Bronchial epithelial cell (primary cell): ENCODE data around the gene TEP1. TPM values are rescaled to one million over a fixed set of nuclear protein-coding genes. Genes with fewer than 3 reads are reported as not detected.

Source experiments
- DNase-seq: peaks from one replicate; pipeline ENCODE4 v3.0.0-alpha.2; 2010; ENCODE audit warnings: low read depth
- FAIRE-seq: peaks from 2 replicates; lab custom pipeline; 2011; peaks lifted over from hg19 to GRCh38; lab: Jason Lieb, UNC
- H3K27me3 ChIP-seq: 2 replicates; pipeline ENCODE4 v1.5.1; 2011; ENCODE audit warnings: low read length; ENCODE audit not compliant: control insufficient read depth, insufficient read depth
- H3K36me3 ChIP-seq: 2 replicates; pipeline ENCODE4 v1.5.1; 2011; ENCODE audit warnings: low read length; ENCODE audit not compliant: control insufficient read depth, insufficient read depth
- H3K4me3 ChIP-seq: 2 replicates; pipeline ENCODE4 v1.5.1; 2011; ENCODE audit warnings: mild to moderate bottlenecking, low read depth, low read length, control low read depth
- CTCF ChIP-seq: IDR thresholded peaks from 2 replicates; pipeline ENCODE4 v1.5.1; 2011; ENCODE audit warnings: mild to moderate bottlenecking, moderate library complexity, low read length, control low read depth, inconsistent platforms; ENCODE audit not compliant: insufficient read depth, severe bottlenecking
- total RNA-seq: library from RNA; depleted of rRNA; stranded (reverse); fragments of >200 nt; gene quantifications from 2 replicates; pipeline ENCODE4 v1.2.1, GENCODE V29; 2014

TEP1 gene
- total RNA-seq, 1 donor from 2014 or later: 9.7 TPM

- H3K27me3 ChIP-seq: no peaks in the 10 kb centered on the region
- no peak overlapping the region for H3K4me3 ChIP-seq
- no peak for DNase-seq
- H3K36me3 ChIP-seq: peaks cover 59% of the 10 kb centered on the region
- TF ChIP-seq CTCF: no peak
- no peak for FAIRE-seq
Observed at GRCh38 chr14:20383032-20383431, 30.3 kb downstream of the TEP1 start.

GRCh38 chr14:20382526-20382925 is 30.8 kb downstream of the TEP1 start:
- FAIRE-seq (peak; percentile 18), DNase-seq (no peak)
- Histone ChIP-seq H3K36me3 (peaks cover 60% of the 10 kb centered on the region), H3K4me3 (no peak overlapping the region), H3K27me3 (no peaks in the 10 kb centered on the region)
- TF ChIP-seq CTCF: no peak

- H3K36me3 ChIP-seq: peaks cover 61% of the 10 kb centered on the region
- TF ChIP-seq CTCF: no peak
- H3K27me3 ChIP-seq: no peaks in the 10 kb centered on the region
- no peak overlapping the region for H3K4me3 ChIP-seq
- FAIRE-seq (no peak), DNase-seq (no peak)
Observed at GRCh38 chr14:20381341-20381740, 32.0 kb downstream of the TEP1 start.

GRCh38 chr14:20380681-20381080 is 32.6 kb downstream of the TEP1 start:
- TF ChIP-seq CTCF: no peak
- Histone ChIP-seq H3K4me3 (no peak overlapping the region), H3K27me3 (no peaks in the 10 kb centered on the region), H3K36me3 (peaks cover 57% of the 10 kb centered on the region)
- DNase-seq: no peak
- no peak for FAIRE-seq

- DNase-seq (no peak), FAIRE-seq (peak; percentile 47)
- no peak for TF ChIP-seq CTCF
- Histone ChIP-seq H3K4me3 (no peak overlapping the region), H3K36me3 (peaks cover 55% of the 10 kb centered on the region), H3K27me3 (no peaks in the 10 kb centered on the region)
Observed at GRCh38 chr14:20379743-20380142, 33.6 kb downstream of the TEP1 start.

GRCh38 chr14:20377171-20377570 is 36.1 kb downstream of the TEP1 start:
- Histone ChIP-seq H3K27me3 (no peaks in the 10 kb centered on the region), H3K36me3 (peaks cover 46% of the 10 kb centered on the region), H3K4me3 (no peak overlapping the region)
- DNase-seq (no peak), FAIRE-seq (no peak)
- TF ChIP-seq CTCF: no peak
